Suprapubic skin (tissue), 4 donors: ENCODE results near the gene MON1A. TPM values are rescaled to one million over a fixed set of nuclear protein-coding genes. Genes with fewer than 3 reads are reported as not detected.
A peak's percentile ranks its signal among the peaks of the same experiment; 100 is the strongest.

Experiments
- DNase-seq, 2 donors: peaks; one replicate each; pipeline ENCODE4 v3.0.0-alpha.2; 2019; ENCODE audit warnings: low spot score in 2 of 2
- H3K27ac ChIP-seq: fragments of 200-600 bp; sonication (generic); one replicate; pipeline ENCODE4 v1.5.1; 2019
- H3K27me3 ChIP-seq: fragments of 200-600 bp; sonication (generic); one replicate; pipeline ENCODE4 v1.5.1; 2019
- H3K36me3 ChIP-seq: fragments of 200-600 bp; sonication (generic); one replicate; pipeline ENCODE4 v1.5.1; 2019
- H3K4me1 ChIP-seq: fragments of 200-600 bp; sonication (generic); one replicate; pipeline ENCODE4 v1.5.1; 2019
- H3K4me3 ChIP-seq: fragments of 200-600 bp; sonication (generic); one replicate; pipeline ENCODE4 v1.5.1; 2019; ENCODE audit warnings: mild to moderate bottlenecking
- H3K9me3 ChIP-seq: fragments of 200-600 bp; sonication (generic); one replicate; pipeline ENCODE4 v1.5.1; 2019
- CTCF ChIP-seq, 2 donors: fragments of 200-600 bp in 1 of 2; fragments of 450-650 bp in 1 of 2; sonication (generic) in 1 of 2; IDR thresholded peaks; one replicate each; pipeline ENCODE4 v1.5.1; 2016 to 2019; ENCODE audit warnings: antibody characterized with exemption in 2 of 2, mild to moderate bottlenecking in 1 of 2, moderate library complexity in 1 of 2
- EP300 ChIP-seq: sonication (generic); formaldehyde crosslinking; IDR thresholded peaks from one replicate; pipeline ENCODE4 v1.6.1; 2017; ENCODE audit warnings: antibody characterized with exemption
- POLR2A ChIP-seq, 2 donors: fragments of 450-650 bp; IDR thresholded peaks; one replicate each; pipeline ENCODE4 v1.6.1; 2017; ENCODE audit warnings: antibody characterized with exemption in 2 of 2, mild to moderate bottlenecking in 2 of 2, moderate library complexity in 2 of 2
- POLR2AphosphoS5 ChIP-seq, 3 donors: sonication (generic); formaldehyde crosslinking; IDR thresholded peaks; one replicate each; pipeline ENCODE4 v1.6.1; 2017; ENCODE audit warnings: antibody characterized with exemption in 3 of 3
- WGBS: methylation state at CpG from one replicate; pipeline ENCODE4 v1.1.5; 2018; 5-methylcytosine and 5-hydroxymethylcytosine counted together
- total RNA-seq, 4 donors: library from RNA; depleted of rRNA; stranded (reverse); fragments of >200 nt; gene quantifications; one replicate each; pipeline ENCODE4 v1.1.0, GENCODE V29; 2016

The MON1A gene
- total RNA-seq, 4 donors from 2014 or later = 6.2 to 15.6 (median 11.9) TPM

DNA sequence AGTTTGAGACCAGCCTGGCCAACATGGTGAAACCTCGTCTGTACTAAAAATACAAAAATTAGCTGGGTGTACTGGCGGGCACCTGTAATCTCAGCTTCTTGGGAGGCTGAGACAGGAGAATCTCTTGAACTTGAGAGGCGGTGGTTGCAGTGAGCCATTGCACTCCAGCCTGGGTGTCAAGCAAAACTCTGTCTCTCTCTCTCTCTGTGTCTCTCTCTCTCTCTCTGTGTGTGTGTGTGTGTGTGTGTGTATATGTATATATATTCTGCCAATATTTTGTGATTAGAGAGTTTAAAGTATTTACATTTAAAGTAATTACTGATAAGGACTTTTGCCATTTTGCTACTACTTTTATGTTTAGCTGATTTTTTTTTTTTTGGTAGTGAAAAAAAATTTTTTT, 26.0 kb upstream of the MON1A start:
- no peaks in the 10 kb centered on the region for H3K9me3 ChIP-seq
- TF ChIP-seq EP300 (no peak), POLR2AphosphoS5 (IDR thresholded peaks at IDR 0.05) (no peak), CTCF (IDR thresholded peaks at IDR 0.05) (no peak), POLR2A (IDR thresholded peaks at IDR 0.05) (no peak)
- H3K27me3 ChIP-seq = no peaks in the 10 kb centered on the region
- H3K36me3 ChIP-seq = no peaks in the 10 kb centered on the region
- DNase-seq = no peak
- H3K4me1 ChIP-seq = peaks cover 2% of the 10 kb centered on the region
- no peak overlapping the region for H3K4me3 ChIP-seq
- no peak overlapping the region for H3K27ac ChIP-seq
- 83% methylated on average over 3 of the region's 3 CpGs for WGBS

- TF ChIP-seq CTCF (IDR thresholded peaks at IDR 0.05) (no peak), POLR2A (IDR thresholded peaks at IDR 0.05) (no peak), POLR2AphosphoS5 (IDR thresholded peaks at IDR 0.05) (no peak), EP300 (no peak)
Measured at GRCh38 chr3:49952924-49953323, 23.3 kb upstream of the MON1A start.

DNA sequence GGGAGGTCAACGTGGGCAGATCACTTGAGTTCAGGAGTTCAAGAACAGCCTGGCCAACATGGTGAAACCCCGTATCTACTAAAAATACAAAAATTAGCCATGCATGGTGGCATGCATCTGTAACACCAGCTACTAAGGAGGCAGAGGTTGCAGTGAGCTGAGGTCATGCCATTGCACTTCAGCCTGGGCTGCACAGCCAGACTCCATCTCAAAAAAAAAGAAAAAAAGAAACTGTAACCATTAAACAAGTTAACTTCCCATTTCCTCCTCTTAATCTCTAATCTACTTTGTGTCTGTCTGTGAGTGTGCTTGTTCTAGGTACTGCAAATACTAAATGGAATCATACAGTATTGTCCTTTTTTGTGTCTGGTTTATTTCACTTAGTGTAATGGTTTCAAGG, 13.0 kb upstream of the MON1A start:
- WGBS = 62% methylated on average over 2 of the region's 2 CpGs
- Histone ChIP-seq H3K4me1 (peaks cover 25% of the 10 kb centered on the region), H3K36me3 (peaks cover 5% of the 10 kb centered on the region), H3K27ac (no peak overlapping the region), H3K27me3 (no peaks in the 10 kb centered on the region), H3K4me3 (no peak overlapping the region), H3K9me3 (no peaks in the 10 kb centered on the region)
- TF ChIP-seq CTCF (IDR thresholded peaks at IDR 0.05) = no peak
- no peak for TF ChIP-seq POLR2A (IDR thresholded peaks at IDR 0.05)
- no peak for TF ChIP-seq EP300
- no peak for TF ChIP-seq POLR2AphosphoS5 (IDR thresholded peaks at IDR 0.05)
- no peak for DNase-seq

More at GRCh38 chr3:49952924-49953323, 23.3 kb upstream of the MON1A start:
- 99% methylated on average over 6 of the region's 6 CpGs for WGBS
- no peaks in the 10 kb centered on the region for H3K27me3 ChIP-seq
- no peak overlapping the region for H3K27ac ChIP-seq
- H3K36me3 ChIP-seq = no peaks in the 10 kb centered on the region
- peaks cover 15% of the 10 kb centered on the region for H3K4me1 ChIP-seq
- H3K9me3 ChIP-seq = no peaks in the 10 kb centered on the region
- H3K4me3 ChIP-seq = no peak overlapping the region
- no peak for DNase-seq

DNA sequence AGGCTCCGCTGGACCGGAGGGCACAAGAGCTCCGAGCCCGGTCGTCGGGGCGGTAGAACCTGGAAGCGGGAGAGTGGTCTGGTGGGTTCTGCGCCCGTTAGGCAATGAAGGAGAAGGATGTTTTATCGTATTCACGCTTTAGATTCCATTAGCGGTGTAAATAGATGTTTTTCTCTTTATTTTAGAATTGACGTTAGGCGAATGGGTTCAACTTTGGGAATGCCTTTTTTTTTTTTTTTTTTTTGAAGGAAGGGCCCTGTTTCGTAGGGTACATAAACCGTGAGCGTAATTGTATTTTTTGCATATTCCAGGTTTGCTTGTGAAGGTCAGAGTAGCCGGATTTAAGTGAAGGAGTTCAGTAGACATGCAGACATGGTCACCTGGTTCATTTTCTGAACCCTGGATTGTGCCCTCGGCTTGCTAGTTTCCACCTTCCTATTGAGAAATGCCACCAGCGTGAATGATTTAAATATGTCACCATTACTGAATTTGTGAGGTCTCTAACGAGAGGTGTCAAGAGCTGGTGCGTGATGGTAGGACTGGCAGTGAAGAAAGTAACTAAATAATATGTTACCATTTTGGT, 11.1 kb upstream of the MON1A start:
- H3K4me1 ChIP-seq = peaks cover 25% of the 10 kb centered on the region
- 6% methylated on average over 23 of the region's 23 CpGs for WGBS
- no peak for DNase-seq
- peak overlapping the region; percentile 77 for H3K4me3 ChIP-seq
- no peak for TF ChIP-seq EP300
- TF ChIP-seq POLR2A (IDR thresholded peaks at IDR 0.05) = no peak
- no peak for TF ChIP-seq POLR2AphosphoS5 (IDR thresholded peaks at IDR 0.05)
- TF ChIP-seq CTCF (IDR thresholded peaks at IDR 0.05) = no peak
- H3K36me3 ChIP-seq = no peaks in the 10 kb centered on the region
- H3K9me3 ChIP-seq = no peaks in the 10 kb centered on the region
- peak overlapping the region; percentile 93 for H3K27ac ChIP-seq
- H3K27me3 ChIP-seq = no peaks in the 10 kb centered on the region

DNA sequence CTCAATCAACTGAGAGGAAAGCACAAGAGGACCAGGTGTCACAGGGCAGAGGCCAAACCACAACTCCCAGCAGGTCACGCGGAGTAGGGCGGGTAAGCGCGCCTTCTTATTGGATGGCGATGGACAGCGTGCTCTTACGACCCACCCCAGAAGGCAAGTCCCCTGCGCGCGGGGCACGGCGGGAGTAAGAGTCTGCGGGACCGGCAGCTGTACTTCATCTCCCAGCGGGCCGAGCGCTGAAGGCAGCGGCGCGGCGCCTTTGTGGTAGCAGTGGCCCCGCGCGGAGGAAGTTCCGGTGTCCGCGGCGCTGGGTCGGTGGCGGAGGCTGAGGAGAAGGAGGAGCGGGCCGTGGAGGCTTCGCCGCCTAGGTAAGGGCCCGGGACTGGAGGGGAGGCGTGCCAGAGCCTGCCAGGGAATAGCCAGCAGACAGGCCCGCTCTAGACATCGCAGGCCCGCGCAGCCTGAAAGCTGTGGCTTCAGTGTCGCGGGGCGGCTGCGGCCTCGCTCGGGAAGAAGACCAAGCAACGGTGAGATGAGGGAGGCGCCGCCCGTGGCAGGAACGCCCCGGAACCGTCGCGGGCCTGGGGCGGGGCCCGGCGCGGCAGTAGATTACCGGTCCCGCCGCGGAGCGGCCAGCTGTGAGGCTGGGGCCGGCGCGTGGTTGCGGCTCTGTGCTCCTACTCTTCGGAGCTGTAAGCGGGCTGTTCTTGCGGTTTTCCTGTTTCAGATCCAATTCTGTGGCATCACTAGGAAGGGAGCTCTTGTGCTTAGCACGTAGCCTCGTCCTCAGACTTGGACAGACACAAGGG, 10.5 kb upstream of the MON1A start, which contains the start of gene RBM6:
RBM6 (plus strand) TSS at position 293 of the 809 bp plus-strand sequence. CDS start 22,492 bp downstream, outside the sequence.
- Histone ChIP-seq H3K36me3 (no peaks in the 10 kb centered on the region), H3K27me3 (no peaks in the 10 kb centered on the region), H3K4me1 (peaks cover 25% of the 10 kb centered on the region), H3K27ac (peak within 1 kb of the TSS; percentile 93), H3K4me3 (peak within 1 kb of the TSS; percentile 77), H3K9me3 (no peaks in the 10 kb centered on the region)
- peak; percentile 98 to 99 for DNase-seq
- WGBS = 0% methylated on average over 21 of the region's 74 CpGs
- TF ChIP-seq POLR2A (IDR thresholded peaks at IDR 0.05) (peak; percentile 57 to 67), EP300 (no peak), POLR2AphosphoS5 (IDR thresholded peaks at IDR 0.05) (peak in 2 of 3 donors; percentile 55 to 95)
